Right kidney (tissue), 1 donor: ENCODE results near the gene GAB4.
A peak's percentile ranks its signal among the peaks of the same experiment; 100 is the strongest.
"Not testable (repeated sequence)": the region's sequence is repeated elsewhere in the genome, so short reads cannot be mapped to it uniquely, and the experiment has no call there.

Experiments
- DNase-seq: peaks from one replicate; pipeline ENCODE4 v3.0.0-alpha.2; 2016

The GAB4 gene

GRCh38 chr22:16958475-16958874 is 49.5 kb downstream of the GAB4 start:
- DNase-seq, result no peak

DNA sequence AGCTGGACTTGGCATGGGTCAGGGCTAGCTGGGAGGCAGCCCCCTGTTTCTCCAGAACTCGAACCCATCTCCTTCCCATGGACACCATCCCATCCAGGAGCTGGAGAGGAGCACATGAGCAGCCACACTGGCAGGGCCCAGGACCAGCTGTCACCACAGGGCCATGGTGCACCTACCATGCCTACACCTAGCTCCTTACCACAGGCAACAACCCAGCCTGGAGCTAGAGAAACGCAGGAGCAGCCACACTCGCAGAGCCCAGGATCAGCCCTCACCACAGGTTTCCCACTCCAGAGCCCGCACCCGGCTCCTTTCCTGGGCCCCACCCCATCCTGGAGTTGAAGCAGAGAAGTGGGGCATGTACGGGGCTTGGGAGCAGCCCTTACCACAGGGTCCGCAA is 50.2 kb downstream of the GAB4 start:
- DNase-seq, result no peak

GRCh38 chr22:16956290-16956689 is 51.7 kb downstream of the GAB4 start:
- no peak for DNase-seq

GRCh38 chr22:16955678-16956210 is 52.3 kb downstream of the GAB4 start:
- no peak for DNase-seq

DNA sequence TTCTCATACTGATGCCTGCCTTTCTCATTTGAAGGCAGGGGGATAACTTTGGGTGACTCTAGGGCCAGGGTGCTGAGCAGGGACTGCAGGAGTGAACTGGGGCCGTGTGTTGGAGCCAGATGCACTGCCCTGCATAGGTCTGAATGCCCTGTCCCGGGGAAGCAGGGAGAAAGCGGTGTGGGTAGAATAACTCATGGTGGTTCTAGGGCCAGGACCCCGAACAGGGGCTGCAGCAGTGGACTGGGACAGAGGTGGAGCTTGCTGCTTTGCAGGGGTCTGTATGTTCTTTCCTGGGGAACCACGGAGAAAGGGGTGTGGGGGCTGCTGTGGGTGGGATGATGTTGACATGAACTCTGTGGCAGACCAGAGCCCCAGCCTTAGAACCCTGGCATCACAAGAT is 52.9 kb downstream of the GAB4 start:
- no peak for DNase-seq

GRCh38 chr22:16954060-16954403 is 54.0 kb downstream of the GAB4 start:
- DNase-seq, result no peak

- DNase-seq, result no peak
Observed at GRCh38 chr22:16953206-16954059, 54.6 kb downstream of the GAB4 start.

- no peak for DNase-seq
Observed at GRCh38 chr22:16949561-16949960, 58.5 kb downstream of the GAB4 start.

- DNase-seq, result no peak
Observed at GRCh38 chr22:16937811-16938210, 70.2 kb downstream of the GAB4 start.

DNA sequence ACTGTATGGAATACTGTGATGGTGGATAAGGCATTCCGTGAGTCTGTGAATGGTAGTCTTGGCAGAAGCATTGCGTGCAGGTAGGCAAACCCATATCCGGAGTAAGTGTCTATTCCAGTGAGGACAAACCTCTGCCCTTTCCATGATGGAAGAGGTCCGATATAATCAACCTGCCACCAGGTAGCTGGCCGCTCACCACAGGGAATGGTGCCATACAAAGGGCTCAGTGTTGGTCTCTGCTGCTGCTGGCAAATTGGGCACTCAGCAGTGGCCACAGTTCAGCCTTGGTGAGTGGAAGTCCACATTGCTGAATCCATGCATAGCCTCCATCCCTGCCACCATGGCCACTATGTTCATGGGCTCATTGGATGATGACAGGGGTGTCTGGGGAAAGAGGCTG is 70.8 kb downstream of the GAB4 start:
- DNase-seq, result not testable (repeated sequence)

DNA sequence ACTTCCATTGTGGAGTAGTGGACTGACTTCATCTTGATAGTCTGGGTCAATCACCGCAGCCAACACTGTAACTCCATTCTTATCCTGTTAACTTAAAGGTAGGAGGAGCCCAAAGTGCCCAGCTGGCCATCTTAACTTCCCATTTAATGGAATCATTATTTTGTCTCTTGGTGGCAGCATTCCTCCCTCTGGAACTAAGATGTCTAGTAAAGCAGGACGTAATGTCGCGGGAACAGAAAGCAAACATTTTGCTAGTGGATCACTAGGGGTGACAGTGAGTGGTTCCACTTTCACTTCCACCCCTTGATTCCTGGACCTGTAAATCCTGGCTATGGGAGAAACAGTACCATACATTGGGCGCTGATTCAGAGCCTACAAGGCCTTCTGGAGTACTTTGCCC is 71.4 kb downstream of the GAB4 start:
- DNase-seq, result no peak

- no peak for DNase-seq
Observed at GRCh38 chr22:16935209-16935608, 72.8 kb downstream of the GAB4 start.

DNA sequence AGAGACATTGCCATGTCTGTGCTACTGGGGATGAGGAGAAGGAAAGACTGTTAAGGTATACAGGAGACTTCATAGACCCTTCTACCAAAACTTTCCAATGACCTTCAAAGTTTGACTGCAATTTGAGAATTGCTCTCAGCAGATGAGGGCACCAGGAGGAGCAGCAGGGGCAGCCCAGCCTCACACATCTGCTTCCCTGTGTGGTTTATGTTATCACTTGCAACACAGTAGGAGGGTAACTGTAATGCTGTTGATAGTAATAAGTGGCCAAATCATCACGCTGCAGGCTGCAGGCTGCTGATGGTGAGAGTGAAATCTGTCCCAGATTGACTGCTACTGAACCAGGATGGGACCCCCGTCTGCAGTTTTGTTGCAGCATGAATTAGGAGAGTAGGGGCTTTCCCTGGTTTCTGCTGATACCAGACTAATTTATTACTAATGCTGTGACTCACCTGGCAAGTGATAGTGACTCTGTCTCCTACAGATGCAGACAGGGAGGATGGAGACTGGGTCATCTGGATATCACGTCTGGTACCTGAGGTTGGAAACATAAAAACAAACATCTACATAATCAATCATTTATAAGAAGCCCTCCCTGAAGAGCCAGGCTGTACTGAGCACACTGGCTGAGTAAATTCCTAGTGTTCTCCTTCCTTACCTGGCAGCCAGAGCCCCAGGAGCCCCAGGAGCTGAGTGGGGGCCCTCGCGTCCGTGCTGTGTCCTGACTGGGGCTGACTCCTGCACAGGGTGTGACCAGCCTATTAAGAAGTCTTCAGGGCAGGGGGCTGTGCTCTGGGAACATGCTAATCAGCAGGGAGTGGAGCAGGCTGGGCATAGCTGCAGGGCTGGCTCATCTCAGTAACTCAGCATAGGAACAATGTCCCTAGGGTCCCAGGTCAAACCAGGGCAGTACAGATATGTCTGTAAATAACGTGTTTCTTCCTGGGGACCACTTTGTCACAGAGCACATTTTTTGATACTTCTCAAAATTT is 74.4 kb downstream of the GAB4 start:
- DNase-seq, result no peak

- no peak for DNase-seq
Observed at GRCh38 chr22:16932577-16932976, 75.4 kb downstream of the GAB4 start.

GRCh38 chr22:16925407-16925966 is 82.5 kb downstream of the GAB4 start:
- no peak for DNase-seq

DNA sequence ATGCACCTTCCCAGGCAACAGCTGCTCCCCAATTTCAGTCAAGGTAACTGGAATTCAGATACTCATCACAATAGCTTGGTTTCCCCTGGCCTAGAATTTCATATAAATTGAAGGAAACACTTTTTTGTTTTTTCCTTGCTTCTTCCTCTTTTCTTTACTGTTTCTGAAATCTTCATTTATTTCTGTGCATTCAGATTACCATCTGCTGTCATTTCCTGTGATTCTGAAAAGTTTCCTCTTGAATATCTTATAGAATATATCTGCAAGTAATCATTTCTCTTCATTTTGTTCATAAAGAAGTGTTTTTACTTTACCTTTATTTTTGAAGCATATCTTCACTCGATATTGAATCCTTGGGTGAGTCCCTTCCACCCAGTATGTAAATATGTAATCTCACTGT is 85.3 kb downstream of the GAB4 start:
- no peak for DNase-seq

DNA sequence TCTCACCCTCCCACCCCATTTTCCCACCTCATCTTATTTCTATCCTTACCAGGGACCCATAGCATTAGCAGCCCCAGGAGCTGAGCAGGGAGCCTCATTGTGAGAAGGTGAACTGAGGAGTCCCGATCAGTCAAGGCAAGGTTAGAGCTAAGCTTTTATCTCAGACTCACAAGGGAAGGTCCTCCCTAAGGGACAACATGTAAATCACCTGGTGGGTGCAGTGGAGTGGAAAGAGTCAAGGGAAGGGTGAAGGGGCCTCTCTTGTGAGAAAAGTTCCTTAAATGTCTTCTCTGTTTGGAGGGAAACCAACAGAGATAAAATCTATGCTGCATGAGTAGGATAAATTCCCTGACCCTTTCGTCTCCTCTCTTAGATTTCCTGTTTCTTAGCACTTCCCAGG is 85.9 kb downstream of the GAB4 start:
- no peak for DNase-seq

DNA sequence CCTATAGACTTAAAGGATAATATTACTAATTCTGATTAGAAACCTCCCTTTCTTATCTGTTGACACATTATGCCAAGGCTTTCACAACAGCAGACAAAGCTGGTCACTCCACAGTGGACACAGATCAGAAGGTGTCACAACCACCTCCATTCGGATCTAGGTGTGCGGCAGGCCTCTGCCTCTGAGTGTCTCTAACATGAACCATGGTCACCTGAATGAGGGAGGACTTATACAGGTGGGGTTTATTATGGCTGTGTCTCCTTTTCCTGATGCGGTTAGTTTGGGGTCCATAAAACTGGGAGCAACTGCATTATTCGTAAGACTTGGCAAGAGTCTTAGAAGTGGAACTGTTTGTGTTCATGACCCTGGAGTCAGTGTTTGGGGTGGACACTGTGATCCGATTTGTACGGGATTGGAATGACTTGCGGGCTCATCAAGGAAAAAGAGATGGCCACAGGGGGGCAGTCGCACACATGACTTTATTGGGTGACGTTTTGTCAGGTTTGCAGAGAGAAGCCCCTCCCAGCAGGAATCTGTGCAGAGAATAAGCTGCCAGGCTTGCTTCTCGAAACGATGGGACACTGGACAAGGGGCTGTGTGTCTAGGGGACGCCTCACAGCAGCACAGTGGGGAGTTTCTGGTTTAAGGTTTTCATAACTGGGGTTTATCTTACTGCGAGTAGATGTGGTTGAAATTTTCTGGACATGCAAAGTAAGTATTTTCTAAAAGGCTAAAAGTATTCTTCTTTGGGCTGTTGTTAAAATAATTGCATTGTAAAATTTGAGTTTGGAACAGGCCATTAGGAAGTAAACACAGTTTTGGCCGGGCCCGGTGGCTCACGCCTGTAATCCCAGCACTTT is 90.6 kb downstream of the GAB4 start:
- DNase-seq, result peak; percentile 15

- no peak for DNase-seq
Observed at GRCh38 chr22:16915701-16916100, 92.3 kb downstream of the GAB4 start.

- not testable (repeated sequence) for DNase-seq
Observed at GRCh38 chr22:16914911-16915310, 93.1 kb downstream of the GAB4 start.

GRCh38 chr22:16914006-16914405 is 94.0 kb downstream of the GAB4 start:
- no peak for DNase-seq

- no peak for DNase-seq
Observed at GRCh38 chr22:16912281-16912680, 95.7 kb downstream of the GAB4 start.
